AG09309 (cell line): ENCODE measurements around the gene ITGBL1.

Experiments used
- DNase-seq: peaks from one replicate; pipeline ENCODE4 v3.0.0-alpha.2; 2010; ENCODE audit warnings: low read depth
- H3K4me3 ChIP-seq: 2 replicates; pipeline ENCODE4 v1.5.1; 2011; ENCODE audit warnings: mild to moderate bottlenecking, low read depth, low read length, moderate library complexity; ENCODE audit not compliant: control insufficient read depth
- TF ChIP-seq, protein P1 (sequence below): IDR thresholded peaks from 2 replicates; pipeline ENCODE4 v1.5.1; 2011; ENCODE audit warnings: mild to moderate bottlenecking, low read depth, low read length, inconsistent platforms; ENCODE audit not compliant: insufficient read depth, control insufficient read depth; ENCODE audit errors: missing control alignments

The ITGBL1 gene

DNA sequence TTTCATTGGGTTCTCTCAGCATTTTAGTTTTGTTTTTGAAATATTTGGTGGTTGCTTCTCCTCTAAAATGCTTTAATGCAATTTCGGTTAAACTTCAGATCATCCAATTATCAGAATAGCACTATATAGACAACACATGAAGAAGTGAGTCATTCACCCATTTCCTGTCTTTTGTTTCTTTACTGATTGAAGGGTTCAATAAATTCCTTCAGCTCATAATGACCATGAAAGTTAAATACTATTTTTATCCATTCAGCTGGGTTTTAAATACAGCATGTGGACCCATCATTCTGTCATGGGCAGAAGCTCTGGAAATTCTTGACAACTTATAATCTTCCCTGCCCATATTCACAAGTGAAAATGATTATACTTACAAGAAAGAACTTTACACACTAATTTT lies 187.2 kb downstream of the ITGBL1 start:
- no peak overlapping the region for H3K4me3 ChIP-seq
- DNase-seq, result no peak
- TF ChIP-seq, protein P1, sequence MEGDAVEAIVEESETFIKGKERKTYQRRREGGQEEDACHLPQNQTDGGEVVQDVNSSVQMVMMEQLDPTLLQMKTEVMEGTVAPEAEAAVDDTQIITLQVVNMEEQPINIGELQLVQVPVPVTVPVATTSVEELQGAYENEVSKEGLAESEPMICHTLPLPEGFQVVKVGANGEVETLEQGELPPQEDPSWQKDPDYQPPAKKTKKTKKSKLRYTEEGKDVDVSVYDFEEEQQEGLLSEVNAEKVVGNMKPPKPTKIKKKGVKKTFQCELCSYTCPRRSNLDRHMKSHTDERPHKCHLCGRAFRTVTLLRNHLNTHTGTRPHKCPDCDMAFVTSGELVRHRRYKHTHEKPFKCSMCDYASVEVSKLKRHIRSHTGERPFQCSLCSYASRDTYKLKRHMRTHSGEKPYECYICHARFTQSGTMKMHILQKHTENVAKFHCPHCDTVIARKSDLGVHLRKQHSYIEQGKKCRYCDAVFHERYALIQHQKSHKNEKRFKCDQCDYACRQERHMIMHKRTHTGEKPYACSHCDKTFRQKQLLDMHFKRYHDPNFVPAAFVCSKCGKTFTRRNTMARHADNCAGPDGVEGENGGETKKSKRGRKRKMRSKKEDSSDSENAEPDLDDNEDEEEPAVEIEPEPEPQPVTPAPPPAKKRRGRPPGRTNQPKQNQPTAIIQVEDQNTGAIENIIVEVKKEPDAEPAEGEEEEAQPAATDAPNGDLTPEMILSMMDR, result no peak

DNA sequence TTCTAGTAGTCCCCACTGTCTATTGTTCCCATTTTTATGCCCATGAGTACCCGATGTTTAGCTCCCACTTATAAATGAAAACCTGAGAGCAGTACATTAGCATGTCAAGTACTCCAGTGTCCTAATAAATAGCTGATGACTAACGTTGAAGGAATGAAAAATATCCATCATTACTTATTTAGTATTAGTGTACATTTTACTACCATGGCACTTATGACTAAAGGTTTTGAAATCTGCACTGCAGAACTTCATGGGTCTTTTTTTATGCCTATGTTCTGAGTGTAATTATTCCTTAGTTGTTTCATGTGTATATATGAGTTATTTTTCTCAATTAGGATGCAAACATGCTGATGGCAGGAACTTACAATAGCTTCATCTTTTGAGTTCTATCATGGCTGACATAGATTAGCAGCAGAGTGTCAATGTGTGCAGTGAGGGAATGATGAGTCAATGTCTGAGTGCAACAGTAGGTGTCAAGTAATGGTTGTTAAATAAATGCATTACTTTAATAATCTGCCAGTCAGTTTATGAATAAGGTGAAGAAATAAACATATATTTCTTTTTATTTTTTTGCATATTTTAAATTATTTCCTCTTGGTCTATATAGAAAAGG lies 188.4 kb downstream of the ITGBL1 start:
- DNase-seq, result peak; percentile 35
- TF ChIP-seq, protein P1, result no peak
- H3K4me3 ChIP-seq, result no peak overlapping the region

DNA sequence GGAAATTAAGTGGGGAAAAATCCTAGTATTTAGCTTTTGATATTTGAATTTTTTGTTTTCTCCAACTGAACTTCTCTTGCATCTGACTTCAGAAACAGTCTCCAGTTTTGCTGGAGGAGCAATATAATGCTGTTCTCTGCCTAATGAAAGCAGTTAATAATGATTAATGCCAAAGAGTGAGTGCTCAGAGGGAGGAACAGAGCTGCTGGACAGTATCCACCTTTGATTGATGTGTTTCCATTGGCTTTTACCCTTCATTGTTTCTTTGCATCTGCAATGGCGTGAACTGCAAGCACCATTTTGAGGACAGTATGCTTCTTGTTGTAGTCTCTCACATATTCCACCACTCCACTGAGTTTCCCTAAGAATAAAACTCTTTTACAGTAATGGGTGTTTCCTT lies 193.4 kb downstream of the ITGBL1 start:
- no peak for DNase-seq
- H3K4me3 ChIP-seq, result no peak overlapping the region
- TF ChIP-seq, protein P1, result no peak

DNA sequence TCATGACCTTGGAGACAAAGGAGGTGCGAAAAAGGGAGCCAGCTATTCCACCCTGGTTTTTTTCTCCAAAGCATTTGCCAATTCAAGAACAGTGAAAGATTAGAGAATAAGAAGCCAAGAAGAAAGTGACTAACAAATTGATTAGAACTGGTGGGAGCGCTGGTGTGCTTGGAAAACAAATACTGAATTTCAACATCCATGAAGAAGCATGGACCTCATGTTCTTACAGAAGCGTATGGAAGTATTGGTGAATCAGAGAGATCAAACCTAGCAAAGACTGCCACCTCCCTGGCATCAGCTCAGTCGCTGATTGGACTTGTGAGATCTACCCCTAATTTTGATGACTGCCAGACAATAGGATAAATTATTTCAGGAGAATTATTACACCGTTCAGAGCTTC lies 195.3 kb downstream of the ITGBL1 start:
- H3K4me3 ChIP-seq, result no peak overlapping the region
- TF ChIP-seq, protein P1, result no peak
- no peak for DNase-seq

DNA sequence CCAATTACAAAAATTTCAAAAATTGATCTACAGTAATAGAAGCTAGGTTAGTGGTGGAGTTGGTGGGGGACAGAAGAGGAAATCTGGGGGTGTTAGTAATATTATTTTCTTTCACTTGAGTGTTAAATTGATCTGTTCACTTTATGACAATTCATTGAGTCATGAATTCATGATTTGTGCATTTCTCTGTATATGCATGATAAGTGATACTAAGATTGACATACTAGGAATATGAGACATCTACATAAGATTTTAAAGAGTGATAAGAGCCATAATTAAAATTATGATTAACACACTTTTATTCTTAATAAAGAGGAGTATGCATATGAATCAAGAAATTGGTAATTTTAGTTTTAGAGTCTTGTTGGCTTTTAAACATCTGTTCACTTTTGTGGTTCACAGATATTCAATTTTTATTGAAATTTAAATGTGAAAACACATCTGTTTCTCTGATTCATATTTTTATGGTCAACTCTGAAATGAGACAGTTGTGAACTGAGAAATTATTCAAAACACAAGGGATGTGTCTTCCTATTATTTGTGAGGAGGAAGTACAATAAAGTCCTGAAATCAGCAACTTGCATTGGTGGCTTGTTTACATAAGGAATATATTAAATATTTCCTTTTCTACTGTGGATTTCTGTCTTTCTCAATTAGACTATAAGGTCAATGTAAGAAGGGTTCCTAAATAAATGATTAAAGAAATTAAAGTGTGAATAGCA lies 196.5 kb downstream of the ITGBL1 start:
- no peak overlapping the region for H3K4me3 ChIP-seq
- DNase-seq, result no peak
- TF ChIP-seq, protein P1, result no peak

DNA sequence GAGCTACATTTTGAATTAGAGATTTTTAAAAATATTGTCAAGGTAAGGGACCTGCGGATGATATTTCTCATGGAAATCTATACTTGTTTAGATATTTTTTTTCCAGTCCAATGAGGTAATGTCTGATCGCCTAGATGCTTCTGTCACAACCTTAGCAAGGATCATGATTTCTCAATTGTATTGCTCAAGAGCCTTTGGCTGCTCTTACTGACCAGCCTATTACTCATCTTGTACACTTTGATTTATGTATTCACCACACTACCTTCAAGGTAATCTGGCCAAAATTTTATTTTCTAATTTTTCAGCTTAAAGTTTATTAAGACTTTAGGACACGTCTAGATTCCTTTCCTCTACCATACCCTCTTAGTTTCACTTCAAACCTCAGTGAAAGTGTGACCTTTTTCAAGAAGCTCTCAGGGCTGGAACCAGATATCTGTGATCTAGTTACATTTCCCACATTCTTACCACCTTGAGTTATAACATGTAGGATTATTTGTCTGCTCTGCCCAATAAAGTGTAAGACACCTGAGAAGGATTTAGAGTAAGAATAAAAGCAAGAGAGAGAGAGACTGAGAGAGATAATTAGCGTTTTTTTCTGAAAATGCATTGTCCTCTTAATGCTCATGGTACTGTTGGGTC lies 197.1 kb downstream of the ITGBL1 start:
- H3K4me3 ChIP-seq, result no peak overlapping the region
- TF ChIP-seq, protein P1, result no peak
- no peak for DNase-seq
